HL-60 (cell line): Measurements from ENCODE around the gene TMCO2.

Experiments
- DNase-seq, 2 experiments: peaks; one replicate each; pipeline ENCODE4 v3.0.0-alpha.2; 2010 to 2020; ENCODE audit warnings: low read depth in 1 of 2, low spot score in 1 of 2
- H3K27ac ChIP-seq: fragments of 250-450 bp; sonication (Bioruptor Pico); replicated peaks from 2 replicates; pipeline ENCODE4 v1.5.1; 2020; ENCODE audit warnings: mild to moderate bottlenecking, moderate library complexity
- H3K27me3 ChIP-seq: fragments of 250-450 bp; sonication (Bioruptor Pico); 2 replicates; pipeline ENCODE4 v1.5.1; 2021; ENCODE audit warnings: mild to moderate bottlenecking, moderate library complexity; ENCODE audit not compliant: insufficient read depth, poor library complexity, severe bottlenecking
- H3K4me3 ChIP-seq: replicated peaks from 2 replicates; pipeline ENCODE4 v1.5.1; 2011; ENCODE audit warnings: mild to moderate bottlenecking, control low read depth, low read length; ENCODE audit not compliant: insufficient read depth
- CTCF ChIP-seq: IDR thresholded peaks from one replicate; pipeline ENCODE4 v1.5.1; 2011; ENCODE audit warnings: low read length, control low read depth, inconsistent platforms; ENCODE audit not compliant: insufficient read depth
- GABPA ChIP-seq: IDR thresholded peaks from 2 replicates; pipeline ENCODE4 v1.6.1; 2012; ENCODE audit warnings: low read depth
- POLR2AphosphoS5 ChIP-seq: IDR thresholded peaks from 2 replicates; pipeline ENCODE4 v1.6.1; 2012; ENCODE audit warnings: low read depth
- REST ChIP-seq: IDR thresholded peaks from 2 replicates; pipeline ENCODE4 v1.6.1; 2012; ENCODE audit warnings: low read depth; ENCODE audit not compliant: insufficient replicate concordance
- SPI1 ChIP-seq: IDR thresholded peaks from 2 replicates; pipeline ENCODE4 v1.6.1; 2012; ENCODE audit warnings: low read depth, mild to moderate bottlenecking, borderline replicate concordance

TMCO2 gene

GRCh38 chr1:40264354-40264781, 16.6 kb downstream of the TMCO2 start:
- DNase-seq: no peak

GRCh38 chr1:40265298-40265697, 17.6 kb downstream of the TMCO2 start:
- TF ChIP-seq POLR2AphosphoS5: no peak
- TF ChIP-seq REST: no peak
- no peak for TF ChIP-seq CTCF
- TF ChIP-seq SPI1: no peak
- no peak for TF ChIP-seq GABPA
- DNase-seq: no peak
- Histone ChIP-seq H3K27ac (no peak overlapping the region), H3K27me3 (no peaks in the 10 kb centered on the region), H3K4me3 (no peak overlapping the region)

More at GRCh38 chr1:40264354-40264781, 16.6 kb downstream of the TMCO2 start:
- no peak for TF ChIP-seq REST
- no peak for TF ChIP-seq CTCF
- no peak for TF ChIP-seq POLR2AphosphoS5
- no peak for TF ChIP-seq SPI1
- TF ChIP-seq GABPA: no peak
- no peaks in the 10 kb centered on the region for H3K27me3 ChIP-seq
- H3K27ac ChIP-seq: no peak overlapping the region
- H3K4me3 ChIP-seq: no peak overlapping the region

DNA sequence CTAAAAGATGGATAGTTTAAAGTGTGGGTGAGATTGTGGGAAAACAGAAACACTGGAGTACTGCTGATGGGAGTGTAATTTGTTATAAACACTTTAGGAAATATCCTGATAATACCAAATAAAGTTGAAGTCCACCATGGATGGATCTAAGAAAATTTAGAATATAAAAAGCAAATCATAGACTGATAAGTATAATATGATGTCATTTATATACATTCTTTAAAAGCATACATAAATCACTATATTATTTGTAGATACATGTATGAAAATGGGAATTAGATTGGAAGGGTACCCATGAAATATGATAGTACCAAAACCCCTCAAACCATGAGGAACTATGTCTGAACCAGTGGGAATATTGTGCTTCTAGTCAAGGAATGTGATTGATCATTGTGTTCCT, 18.2 kb downstream of the TMCO2 start:
- TF ChIP-seq POLR2AphosphoS5 (no peak), REST (no peak), SPI1 (no peak), GABPA (no peak), CTCF (no peak)
- Histone ChIP-seq H3K27ac (no peak overlapping the region), H3K4me3 (no peak overlapping the region), H3K27me3 (no peaks in the 10 kb centered on the region)
- no peak for DNase-seq
